ENCODE data around the gene COPS7B. TPM values are rescaled to one million over a fixed set of nuclear protein-coding genes. Genes with fewer than 3 reads are reported as not detected.
A peak's percentile ranks its signal among the peaks of the same experiment; 100 is the strongest.

The COPS7B gene
- total RNA-seq, 1 experiment from 2014 or later: 21.7 TPM

DNA sequence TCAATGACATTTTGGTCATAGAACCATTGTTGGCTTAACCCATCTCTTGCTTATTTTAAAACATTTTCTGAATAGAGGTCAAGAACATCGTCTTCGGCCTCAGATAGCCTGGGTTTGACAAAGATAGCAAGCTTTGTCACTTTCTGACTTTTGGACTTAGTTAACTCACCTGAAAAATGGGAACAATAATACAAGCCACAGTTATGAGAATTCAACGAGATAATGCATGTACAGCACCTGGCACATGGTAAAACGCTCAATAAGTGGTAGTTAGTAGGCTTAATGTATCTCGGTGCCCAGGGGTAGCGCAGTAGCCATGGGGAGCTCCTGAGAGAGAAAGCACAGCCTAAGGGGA is 446 bp upstream of the COPS7B start:
- no peak for DNase-seq (ENCODE audit: low spot score)

DNA sequence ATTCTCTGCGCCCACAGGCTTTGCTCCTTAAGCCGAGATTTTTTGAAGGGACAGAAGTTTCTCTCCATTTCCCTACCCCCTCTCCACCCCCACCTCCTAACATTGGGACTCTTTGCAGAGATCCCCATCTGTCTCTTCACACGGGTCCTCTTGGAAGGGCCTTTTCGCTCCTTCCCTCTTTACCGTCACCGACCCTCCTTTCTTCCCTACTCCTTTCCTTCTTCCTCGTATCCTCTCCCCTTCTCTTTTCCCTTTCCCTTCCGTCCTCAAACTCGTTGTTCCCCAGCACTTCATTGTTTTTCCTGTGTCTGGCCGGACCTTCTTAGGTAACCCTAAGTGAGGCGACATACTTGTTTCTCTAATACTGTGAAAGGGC is 660 bp downstream of the COPS7B start:
- no peak for DNase-seq (ENCODE audit: low spot score)

DNA sequence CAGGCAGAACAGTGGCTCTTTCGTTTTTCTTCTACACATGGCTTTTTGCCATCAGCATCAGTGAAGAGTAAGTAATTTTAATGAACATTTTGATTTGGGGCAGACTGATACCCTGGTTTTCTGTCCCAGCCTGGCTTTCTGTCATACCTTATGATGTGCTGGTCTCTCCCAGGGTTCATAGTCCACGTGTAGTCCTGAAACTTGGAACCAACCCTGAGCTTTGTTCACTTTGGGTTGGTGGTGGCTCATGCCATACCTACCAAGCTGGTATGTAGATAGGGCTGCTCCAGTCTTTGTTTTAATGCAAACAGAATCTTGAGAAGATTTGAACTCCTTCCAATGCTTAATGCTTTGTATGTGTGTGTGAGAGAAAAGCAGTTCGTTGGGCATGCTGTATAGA is 4.9 kb downstream of the COPS7B start:
- no peak for DNase-seq (ENCODE audit: low spot score)

DNA sequence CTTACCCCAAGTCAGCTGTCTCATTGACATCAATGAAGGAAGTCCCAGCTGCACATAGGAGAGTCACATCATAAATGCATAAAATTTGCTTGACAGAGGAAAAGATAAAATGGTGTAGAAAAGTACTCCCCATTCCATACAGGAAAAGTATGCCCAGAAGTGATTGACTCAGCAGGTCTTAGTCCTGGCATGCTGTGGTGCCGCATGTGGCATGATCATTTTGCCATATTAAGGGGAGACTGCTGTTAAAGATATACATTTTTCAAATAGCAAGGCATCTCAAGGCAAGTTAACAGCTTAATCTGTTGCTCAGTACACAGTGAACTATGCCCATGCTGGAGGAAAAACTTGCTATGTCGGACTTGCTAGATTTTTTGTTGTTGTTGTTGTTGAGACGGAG is 8.1 kb downstream of the COPS7B start:
- DNase-seq (ENCODE audit: low spot score): no peak

DNA sequence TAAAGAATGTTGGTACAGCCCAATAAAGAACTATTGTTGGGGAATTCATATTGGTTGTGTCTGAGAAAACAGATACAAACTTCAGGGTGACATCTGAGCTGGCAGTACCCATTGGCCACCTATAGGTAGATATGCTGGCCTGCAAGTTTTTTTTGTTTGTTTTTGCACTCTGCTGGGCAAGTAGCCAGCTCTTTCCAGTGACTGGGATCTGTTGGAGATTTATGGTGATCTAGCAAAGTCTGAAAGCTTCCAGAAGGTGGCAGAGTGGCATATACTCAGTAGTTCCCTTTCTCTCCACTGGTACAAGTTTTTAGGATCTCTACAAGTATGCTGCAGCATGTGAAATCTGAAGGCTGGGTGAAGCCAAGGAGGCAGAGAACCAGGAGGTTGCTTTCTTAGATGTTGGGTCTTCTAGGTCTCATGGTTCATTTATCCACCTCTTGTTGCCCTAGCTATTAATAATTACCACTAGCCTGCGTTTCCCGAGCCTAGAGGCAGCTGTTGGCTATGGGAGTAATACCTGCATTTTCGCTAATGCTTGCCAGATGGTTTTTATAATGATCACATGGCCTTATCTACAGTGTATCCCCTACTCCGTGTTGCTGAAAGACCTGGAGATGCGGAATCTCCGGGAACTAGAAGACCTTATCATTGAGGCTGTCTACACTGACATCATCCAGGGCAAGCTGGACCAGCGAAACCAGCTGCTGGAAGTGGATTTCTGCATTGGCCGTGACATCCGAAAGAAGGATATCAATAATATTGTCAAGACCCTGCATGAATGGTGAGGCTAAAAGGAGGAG is 9.5 kb downstream of the COPS7B start:
- peak; percentile 86 for DNase-seq (ENCODE audit: low spot score)

DNA sequence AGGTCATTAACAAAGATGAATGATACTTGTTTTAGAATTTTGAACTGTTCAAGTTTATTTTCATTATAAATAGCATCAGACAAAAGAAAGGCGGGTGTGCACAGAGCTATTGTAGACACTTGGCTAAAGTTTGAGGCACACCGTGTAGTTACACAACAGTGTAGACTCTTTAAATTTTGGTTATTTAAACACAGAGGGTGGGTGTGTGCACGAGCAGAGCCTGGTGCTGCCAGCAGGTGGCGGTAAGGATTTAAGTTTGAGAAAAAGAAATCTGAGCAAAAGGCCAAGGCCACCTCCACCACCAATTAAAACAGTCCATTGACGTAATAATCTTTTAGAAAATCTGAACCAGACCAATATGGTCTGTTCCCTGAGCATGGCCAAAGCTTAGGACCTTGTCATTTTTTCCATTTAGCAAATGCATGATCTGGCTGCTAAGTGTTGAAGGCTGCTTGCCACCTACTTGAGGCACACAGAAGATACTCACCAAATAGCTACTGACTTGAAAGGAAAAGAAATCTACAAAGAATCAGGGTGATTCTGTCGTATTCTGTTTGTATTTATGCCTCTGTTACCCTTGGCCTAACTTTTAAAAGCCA is 14.3 kb downstream of the COPS7B start:
- no peak for DNase-seq (ENCODE audit: low spot score)

DNA sequence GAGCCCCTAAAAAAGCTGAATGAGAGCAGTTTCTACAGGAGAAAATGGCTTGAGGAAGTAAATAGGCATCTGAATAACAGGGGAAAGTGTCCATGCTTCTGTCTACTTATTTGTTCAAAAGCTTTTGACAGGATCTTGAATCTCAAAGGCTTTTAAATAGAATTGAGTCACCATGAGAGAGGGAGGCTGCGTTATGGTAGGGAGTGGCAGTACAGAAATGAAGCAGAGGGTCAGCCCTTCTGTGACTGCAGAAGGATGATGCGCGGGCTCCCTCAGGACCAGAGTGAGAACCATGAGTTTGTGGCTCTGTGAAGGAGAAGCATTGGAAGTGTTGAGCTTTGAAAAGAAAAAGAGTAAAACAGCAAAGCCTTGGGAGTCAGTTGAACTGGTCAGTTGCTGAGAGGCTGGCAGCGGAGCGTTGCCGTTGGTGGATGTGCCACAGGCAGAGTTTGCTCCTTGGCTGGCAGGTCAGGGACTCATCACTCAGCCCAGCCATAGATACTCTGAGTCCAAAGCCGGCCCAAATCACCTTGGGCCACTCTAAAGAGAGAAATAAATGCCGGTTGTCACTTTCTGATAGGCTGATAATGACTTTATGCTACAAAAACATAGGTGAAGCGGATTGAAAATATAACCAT is 17.4 kb downstream of the COPS7B start:
- DNase-seq (ENCODE audit: low spot score): no peak

DNA sequence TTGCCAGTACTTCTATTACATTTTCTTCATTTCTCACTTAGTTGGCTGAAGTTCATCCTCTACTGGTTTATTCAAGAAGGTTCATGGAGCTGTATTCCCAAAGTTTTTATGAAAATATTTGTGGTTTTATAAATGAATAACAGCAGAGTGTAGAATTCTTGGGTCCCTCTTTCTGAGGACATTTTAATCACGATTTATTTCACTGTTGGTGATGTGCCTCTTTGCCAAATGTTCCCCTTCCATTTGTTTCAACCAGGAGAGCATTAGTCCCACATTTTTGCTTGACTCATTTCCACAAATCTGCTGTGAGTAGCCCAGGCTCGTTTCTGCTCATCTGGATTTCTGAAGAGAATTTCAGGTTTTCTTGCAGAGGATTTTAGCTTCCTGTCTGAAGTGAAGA is 20.8 kb downstream of the COPS7B start:
- no peak for DNase-seq (ENCODE audit: low spot score)

DNA sequence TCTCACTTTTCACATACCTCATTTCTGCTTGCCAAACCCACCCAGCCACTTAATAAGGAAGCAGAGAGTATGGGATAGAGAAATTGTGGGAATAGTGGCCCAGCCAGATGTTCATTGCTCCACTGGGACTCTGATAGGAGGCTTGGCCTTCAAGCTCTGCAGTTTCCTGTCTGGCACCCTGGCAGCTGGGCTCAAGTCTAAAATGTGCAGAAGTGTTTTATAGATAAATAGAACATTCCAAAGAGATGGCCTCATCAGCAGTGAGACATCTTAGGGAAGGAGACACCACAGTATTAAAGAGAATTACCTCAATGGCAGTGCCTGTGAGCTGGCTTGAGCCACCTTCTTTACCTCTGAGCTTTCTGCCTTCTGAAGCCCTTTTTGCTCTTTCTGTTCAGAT is 24.7 kb downstream of the COPS7B start:
- DNase-seq (ENCODE audit: low spot score): no peak

DNA sequence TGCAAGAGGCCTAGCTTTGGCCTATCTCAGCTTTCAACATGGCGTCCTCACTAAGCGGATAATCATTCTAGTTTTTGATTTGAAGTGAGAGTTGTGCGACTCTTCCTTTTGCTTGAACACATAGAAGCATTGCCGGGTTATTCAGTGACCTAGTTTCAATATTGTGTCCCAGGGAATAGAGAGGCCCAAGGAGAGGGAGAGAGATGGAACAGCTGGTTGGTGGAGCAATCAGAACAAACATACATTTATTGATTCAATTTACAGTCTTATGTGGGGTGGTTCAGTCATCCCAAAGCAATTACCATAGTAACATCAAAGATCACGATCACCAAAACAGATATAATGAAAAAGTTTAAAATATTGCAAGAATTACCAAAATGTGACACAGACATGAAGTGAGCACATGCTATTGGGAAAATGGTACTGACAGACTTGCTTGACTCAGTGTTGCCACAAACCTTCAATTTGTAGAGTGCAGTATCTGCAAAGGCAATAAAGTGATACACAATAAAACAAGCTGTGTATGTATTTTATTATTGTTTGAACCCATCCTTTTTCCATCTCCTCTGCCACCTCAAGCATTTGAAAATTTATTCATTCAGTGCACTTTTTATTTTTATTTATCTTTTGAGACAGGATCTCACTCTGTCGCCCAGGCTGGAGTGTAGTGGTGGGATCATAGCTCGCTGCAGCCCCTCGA is 30.2 kb downstream of the COPS7B start:
- no peak for DNase-seq (ENCODE audit: low spot score)

DNA sequence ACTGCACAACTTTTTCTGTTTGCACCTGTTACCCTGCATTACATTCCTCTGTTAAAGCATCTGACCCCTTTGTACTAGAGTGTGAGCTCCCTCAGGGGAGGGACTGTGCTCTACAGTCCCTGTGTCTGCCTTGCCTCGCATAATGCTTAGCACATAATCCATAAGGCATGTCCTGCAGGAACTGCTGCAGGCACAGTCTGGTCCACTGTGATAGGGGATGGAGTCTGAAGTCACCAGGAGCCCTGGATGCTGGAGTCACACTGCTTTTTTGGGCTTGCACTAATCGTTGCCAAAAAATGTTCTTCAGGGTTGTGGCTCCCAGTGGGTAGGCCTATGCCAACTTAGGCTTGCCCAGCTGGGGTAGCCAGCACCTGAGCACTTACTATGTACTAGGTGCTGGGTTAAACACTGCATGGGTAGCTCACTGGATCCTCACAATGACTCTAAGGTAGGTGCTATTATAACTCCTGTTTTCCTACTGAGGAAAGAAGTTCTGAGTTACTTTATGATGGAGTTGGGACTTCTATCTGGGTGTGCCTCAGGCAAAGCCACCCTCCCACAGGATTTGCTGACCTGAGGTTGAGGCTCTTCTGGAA is 33.3 kb downstream of the COPS7B start:
- peak; percentile 1 for DNase-seq (ENCODE audit: low spot score)

DNA sequence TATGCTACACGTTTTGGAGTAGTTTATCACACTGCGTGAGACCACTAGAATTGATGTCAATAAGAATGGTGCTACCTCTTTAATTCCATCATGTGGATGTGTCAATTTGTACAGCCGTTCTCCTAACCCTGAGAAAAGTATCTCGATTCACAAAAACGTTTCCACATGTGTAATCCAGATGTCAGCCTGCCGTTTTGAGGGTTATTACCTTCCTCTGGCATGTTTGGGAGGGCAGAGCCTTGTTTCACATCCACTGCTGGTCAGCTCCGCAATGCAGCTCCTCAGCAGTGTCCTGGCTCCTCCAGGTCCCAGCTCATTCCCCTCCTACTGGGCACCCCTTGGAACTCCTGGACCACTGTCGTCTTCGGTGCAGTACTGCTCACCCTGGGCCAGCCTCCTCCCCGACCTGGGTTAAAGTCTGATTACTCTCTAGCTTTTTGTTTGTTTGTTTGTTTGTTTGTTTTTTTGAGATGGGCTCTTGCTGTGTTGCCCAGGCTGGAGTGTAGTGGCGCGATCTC is 34.6 kb downstream of the COPS7B start:
- peak; percentile 1 for DNase-seq (ENCODE audit: low spot score)

DNA sequence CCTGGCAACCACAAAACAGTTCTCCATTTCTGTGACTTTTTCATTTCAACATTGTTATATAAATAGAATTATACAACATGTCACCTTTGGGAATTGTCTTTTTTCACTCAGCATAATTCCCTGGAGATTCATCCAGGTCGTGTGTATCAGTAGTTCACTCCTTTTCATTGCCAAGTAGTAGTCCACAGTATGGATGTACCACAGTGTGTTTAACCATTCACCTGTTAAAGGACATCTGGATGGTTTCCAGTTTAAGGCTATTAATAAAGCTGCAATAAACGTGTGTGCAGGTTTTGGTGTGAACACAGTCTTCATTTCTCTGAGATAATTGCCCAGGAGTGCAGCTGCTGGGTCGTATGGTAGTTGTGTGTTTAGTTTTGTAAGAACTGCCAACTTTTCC is 35.7 kb downstream of the COPS7B start:
- peak; percentile 1 for DNase-seq (ENCODE audit: low spot score)

DNA sequence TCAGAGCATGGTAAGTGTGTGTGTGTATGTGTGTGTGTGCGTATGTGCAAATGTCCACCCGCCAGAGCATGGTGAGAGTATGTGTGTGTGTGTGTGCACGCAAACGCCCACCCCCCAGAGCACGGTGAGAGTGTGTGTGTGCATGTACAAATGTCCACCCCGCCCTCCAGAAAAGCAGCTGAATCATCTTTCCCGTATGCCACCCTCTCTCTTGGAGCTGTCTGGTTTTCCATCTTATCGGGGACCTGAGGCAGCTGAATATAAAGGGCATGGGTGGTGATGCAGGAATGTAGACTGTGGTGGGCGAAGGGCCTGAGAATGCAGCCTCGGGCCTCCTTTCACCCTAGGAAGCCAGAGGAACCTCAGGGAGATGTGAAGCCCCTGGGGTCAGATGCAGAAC is 66.9 kb downstream of the COPS7B start:
- DNase-seq (ENCODE audit: low spot score): no peak

DNA sequence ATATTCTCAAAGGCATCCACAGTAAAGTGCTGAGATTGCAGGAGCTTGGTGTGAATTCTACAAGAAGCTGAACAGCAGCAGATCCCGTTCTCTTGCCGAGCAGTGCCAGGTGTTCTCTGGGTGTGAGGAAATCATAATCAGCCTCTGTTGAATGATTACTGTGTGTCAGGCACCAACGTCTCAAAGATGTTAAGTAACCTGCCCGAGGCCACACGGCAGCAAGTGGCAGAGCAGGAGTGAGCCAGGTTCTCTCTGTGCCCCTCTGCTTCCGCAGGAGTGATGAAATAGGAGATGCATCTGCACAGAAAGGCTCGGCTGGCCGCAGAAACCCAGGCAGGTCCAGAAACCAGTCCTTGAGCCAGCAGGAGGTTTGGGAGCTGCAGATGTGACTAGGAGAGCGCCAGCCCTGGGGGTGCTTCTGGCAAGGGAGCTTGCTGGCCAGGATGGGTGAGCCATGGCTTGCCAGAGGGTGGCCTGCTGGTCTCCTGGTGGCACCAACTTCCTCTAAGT is 68.4 kb downstream of the COPS7B start:
- no peak for DNase-seq (ENCODE audit: low spot score)

DNA sequence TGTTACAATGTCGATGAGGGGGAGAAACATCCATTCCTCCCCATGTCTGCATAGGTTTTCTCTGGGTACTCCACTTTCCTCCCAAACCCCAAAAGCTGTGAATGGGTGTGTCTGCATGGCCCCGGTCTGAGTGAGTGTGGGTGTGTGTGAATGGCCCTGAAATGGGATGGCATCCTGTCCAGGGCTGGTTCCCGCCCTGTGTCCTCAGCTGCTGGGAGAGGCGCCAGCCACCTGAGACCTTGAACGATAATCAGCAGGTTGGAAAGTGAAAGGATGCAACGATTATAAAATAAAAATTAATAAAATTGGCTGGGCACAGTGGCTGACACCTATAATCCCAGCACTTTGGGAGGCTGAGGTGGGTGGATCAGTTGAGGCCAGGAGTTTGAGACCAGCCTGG is 70.7 kb downstream of the COPS7B start:
- no peak for DNase-seq (ENCODE audit: low spot score)

Other genes starting within 250 kb of the COPS7B start
- gene TEX44, start 193.6 kb upstream of the COPS7B start, total RNA-seq (2014; rRNA removed; shearing (Covaris generic)): not detected in 2 replicates
- 1,956 and 2,048 TPM in 2 replicates for gene PTMA, start 77.9 kb upstream of the COPS7B start, total RNA-seq (2014; rRNA removed; shearing (Covaris generic))
- 53.3 and 53.6 TPM in 2 replicates for gene PDE6D, start 5.2 kb upstream of the COPS7B start, total RNA-seq (2014; rRNA removed; shearing (Covaris generic))
- not detected in 2 replicates for gene NPPC, start 140.0 kb downstream of the COPS7B start, total RNA-seq (2014; rRNA removed; shearing (Covaris generic))
- 14.0 and 16.7 TPM in 2 replicates for gene DIS3L2, start 175.3 kb downstream of the COPS7B start, total RNA-seq (2014; rRNA removed; shearing (Covaris generic))